NK-92 (cell line): Measurements from ENCODE around the gene SLC22A12.

Experiments used
- DNase-seq: peaks from one replicate; lab custom pipeline; 2025; ENCODE audit not compliant: unreplicated experiment; lab: John Stamatoyannopoulos, UW

Gene SLC22A12

GRCh38 chr11:64642871-64643255 lies 51.8 kb downstream of the SLC22A12 start:
- no peak for DNase-seq

DNA sequence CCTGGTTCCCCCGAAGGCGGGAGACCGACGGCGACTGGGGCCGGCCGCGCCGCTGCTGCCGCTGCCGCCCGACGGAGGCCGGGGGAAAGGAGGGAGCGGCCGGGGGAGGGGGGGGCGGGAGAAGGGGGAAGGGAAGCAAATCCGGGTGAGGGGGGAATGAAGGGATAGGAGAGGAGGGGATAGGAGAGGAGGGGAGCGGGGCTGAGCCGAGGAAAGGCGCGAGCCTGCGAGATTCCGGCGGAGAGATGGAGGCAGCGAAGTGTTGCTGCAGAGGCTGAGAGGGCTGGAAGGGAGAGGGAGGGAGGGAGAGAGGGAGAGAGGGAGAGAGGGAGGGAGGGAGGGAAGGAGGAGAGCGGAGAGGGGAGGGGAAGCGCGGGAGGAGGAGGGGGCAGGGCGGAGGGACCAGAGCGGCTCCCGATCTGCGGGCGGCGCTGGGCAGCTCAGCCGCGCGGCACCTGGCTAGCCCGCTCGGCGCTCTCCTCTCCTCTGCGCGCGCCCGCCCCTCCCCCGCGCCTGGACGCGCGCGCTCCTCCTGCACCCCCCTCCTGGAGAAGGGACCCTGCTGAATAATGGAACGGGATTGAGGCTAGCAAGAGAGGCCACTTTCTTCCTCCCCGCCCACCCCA lies 52.3 kb downstream of the SLC22A12 start:
- no peak for DNase-seq

DNA sequence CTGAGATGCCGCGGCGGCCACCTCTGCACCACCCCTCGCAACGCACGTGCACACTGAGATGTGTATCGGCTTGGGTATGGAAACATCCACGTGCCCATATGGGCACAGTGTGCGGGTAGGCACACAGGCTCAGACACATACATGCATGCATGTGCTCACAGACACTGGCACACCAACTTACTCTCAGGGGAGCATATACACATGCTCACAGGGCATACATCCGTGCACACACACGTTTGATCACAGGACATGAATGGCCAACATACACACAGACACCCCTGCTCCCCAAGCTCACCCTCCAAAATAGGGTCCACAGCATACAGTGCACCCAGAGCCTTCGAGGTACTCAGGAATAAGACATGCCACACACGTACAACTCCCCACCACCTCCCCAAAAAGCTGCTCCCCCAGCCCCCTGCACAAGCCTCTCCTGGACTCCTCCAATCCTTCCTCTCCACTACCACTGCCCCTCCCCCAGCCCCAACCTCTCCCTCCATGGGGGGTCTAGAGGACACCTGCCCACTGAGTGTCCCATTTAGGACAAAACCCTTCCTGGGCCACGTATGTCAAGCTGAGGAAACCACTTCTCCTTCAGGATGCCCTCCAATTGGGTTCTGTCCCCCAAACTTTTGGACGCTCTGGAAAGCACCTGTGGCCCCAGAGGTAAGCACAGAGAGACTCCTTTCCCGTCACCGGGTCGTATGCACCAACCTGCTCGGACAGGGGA lies 53.1 kb downstream of the SLC22A12 start:
- no peak for DNase-seq

GRCh38 chr11:64644647-64645275 lies 53.7 kb downstream of the SLC22A12 start:
- no peak for DNase-seq

GRCh38 chr11:64647019-64647779 lies 56.2 kb downstream of the SLC22A12 start:
- no peak for DNase-seq

DNA sequence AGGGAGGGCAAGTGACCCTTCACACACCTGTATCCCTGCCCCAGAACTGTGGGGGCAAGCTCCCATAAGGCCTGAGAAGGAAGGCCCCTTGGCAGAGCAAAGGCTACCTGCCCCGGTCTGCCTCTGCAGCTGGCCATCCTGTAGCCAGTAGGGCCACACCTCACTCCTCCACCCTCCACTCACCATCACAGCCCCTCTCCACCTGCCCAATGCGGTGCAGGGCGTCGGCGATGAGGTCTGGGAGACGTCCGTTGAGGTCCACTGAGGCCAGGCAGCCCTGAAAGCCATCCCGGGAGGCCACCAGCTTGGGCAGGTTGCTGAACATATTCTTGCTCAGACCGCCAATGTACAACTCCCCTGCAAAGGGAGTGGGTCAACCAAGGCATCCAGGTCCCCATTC lies 57.5 kb downstream of the SLC22A12 start:
- DNase-seq: no peak

DNA sequence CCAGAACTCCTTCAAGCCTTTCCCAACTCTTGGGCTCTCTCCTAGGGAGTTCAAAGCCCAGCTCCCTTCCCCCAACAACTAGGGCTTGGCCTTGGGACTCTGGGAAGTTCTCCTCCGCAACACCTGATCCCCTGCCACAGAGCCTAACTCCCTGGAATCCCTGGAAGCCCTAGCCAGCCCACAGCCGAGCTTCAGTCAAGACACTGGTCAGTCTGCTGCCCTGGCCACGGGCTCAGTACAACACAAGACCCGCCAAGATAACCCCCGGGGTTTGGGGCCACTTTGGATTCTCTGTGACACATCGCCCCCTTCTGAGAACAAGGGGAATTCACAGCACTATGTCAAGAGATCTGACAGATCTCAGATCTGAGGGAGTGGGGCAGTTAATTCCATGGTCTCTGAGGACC lies 58.3 kb downstream of the SLC22A12 start:
- DNase-seq: no peak

DNA sequence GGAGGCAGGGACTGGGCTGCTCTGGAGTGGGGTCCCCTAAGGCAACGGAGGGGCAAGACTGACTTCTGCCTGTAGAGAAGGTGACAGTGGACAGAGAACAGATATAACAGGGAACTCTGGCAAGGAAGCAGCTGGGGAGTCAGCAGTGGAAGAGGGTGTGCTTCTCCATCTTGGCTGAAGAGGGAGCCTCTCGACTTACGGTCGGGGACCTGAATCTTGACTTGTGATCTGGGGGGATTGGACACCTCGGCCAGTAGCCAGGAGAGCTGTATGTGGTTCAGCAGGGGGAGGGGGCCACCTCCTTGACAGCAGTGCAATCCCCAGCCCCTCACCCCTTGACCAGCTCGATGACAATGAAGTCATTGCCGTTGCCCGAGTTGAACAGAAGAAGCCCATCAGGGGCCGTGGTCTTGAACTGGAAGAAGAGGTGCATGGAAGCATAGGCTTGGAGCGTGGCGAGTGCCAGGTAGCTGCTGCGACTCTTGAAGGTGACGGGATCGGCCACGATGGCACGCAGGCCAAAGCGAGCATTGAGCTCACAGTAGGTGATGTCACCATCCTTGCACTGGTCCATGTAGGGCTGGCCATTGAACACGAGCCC lies 60.0 kb downstream of the SLC22A12 start:
- no peak for DNase-seq
